HepG2 (cell line): ENCODE measurements around the gene KRTAP1-4. TPM values are rescaled to one million over a fixed set of nuclear protein-coding genes. Genes with fewer than 3 reads are reported as not detected.

Experiments
- ATAC-seq: fragments of 200-7000 bp; cut with Tn5 transposase; 3 replicates; pipeline ENCODE4 v1.9.1; 2020; ENCODE audit warnings: mild to moderate bottlenecking, moderate library complexity
- BruUV-seq: library from RNA; stranded (reverse); fragments of 400-500 nt; replicated peaks from 2 replicates; lab custom pipeline; 2021; lab: Mats Ljungman, UMichigan
- CTCF ChIA-PET: fragments of 300-600 bp; formaldehyde crosslinking; extraction: SDS; loops from one replicate; lab custom pipeline; 2021; ENCODE audit warnings: low total read pairs, inconsistent platforms, low intra/inter-chr PET ratio; lab: Yijun Ruan, JAX
- POLR2A ChIA-PET: fragments of 350-600 bp; sonication (Branson Sonifier 250); formaldehyde crosslinking; loops from one replicate; lab custom pipeline; 2020; ENCODE audit warnings: antibody characterized with exemption, inconsistent platforms; lab: Yijun Ruan, JAX
- DNase-seq: peaks from one replicate; pipeline ENCODE4 v3.0.0-alpha.2; 2015; ENCODE audit warnings: low spot score
- FAIRE-seq: peaks from 3 replicates; lab custom pipeline; 2011; peaks lifted over from hg19 to GRCh38; lab: Jason Lieb, UNC
- H2AFZ ChIP-seq: one replicate; pipeline ENCODE4 v1.6.1; 2011; ENCODE audit warnings: low read length, inconsistent platforms
- H3K27ac ChIP-seq: fragments of 300-600 bp; 3 replicates; pipeline ENCODE4 v1.8.0; 2011; ENCODE audit warnings: mixed run types, mild to moderate bottlenecking, mixed read lengths, low read length, inconsistent platforms; ENCODE audit not compliant: insufficient read depth; ENCODE audit errors: extremely low read length
- H3K27me3 ChIP-seq, 2 experiments: fragments of 200-600 bp in 1 of 2; 2 replicates in 1 of 2; 3 replicates in 1 of 2; pipeline versions ENCODE4 v1.6.0 to v1.8.0; 2011; ENCODE audit warnings: low read length in 2 of 2, mild to moderate bottlenecking in 2 of 2, moderate library complexity in 2 of 2, inconsistent platforms in 1 of 2; ENCODE audit not compliant: insufficient read depth in 2 of 2, control insufficient read depth in 1 of 2
- H3K36me3 ChIP-seq, 2 experiments: fragments of 200-600 bp in 1 of 2; replicated peaks in 1 of 2; 2 replicates in 1 of 2; 3 replicates in 1 of 2; pipeline versions ENCODE4 v1.5.1 to v1.8.0; 2011; ENCODE audit warnings: low read length in 2 of 2, inconsistent platforms in 1 of 2; ENCODE audit not compliant: insufficient read depth in 2 of 2, control insufficient read depth in 1 of 2
- H3K4me1 ChIP-seq: 2 replicates; pipeline ENCODE4 v1.5.1; 2012; ENCODE audit warnings: low read length, inconsistent platforms; ENCODE audit not compliant: insufficient read depth
- H3K4me2 ChIP-seq: 2 replicates; pipeline ENCODE4 v1.6.0; 2011; ENCODE audit warnings: low read depth, low read length, inconsistent platforms
- H3K4me3 ChIP-seq, 3 experiments: fragments of 200-600 bp in 1 of 3; sonication (generic), shearing (Covaris generic) in 1 of 3; replicated peaks in 1 of 3; 2 replicates each; pipeline ENCODE4 v1.5.1; 2011 to 2016; ENCODE audit warnings: low read length in 3 of 3, inconsistent platforms in 2 of 3, low read depth in 2 of 3, mild to moderate bottlenecking in 2 of 3, control low read depth in 1 of 3, mixed read lengths in 1 of 3; ENCODE audit not compliant: insufficient read depth in 1 of 3
- H3K79me2 ChIP-seq: one replicate; pipeline ENCODE4 v1.6.1; 2011; ENCODE audit warnings: low read length, inconsistent platforms; ENCODE audit not compliant: insufficient read depth
- H3K9ac ChIP-seq: 2 replicates; pipeline ENCODE4 v1.6.0; 2011; ENCODE audit warnings: mild to moderate bottlenecking, low read depth, low read length, inconsistent platforms; ENCODE audit not compliant: insufficient read depth
- H3K9me3 ChIP-seq: 2 replicates; pipeline ENCODE4 v1.5.1; 2012; ENCODE audit warnings: mild to moderate bottlenecking, low read length
- H4K20me1 ChIP-seq: 2 replicates; pipeline ENCODE4 v1.6.0; 2011; ENCODE audit warnings: inconsistent platforms, mild to moderate bottlenecking, low read length, moderate library complexity; ENCODE audit not compliant: insufficient read depth
- BCL6 ChIP-seq: IDR thresholded peaks from 2 replicates; pipeline ENCODE4 v1.6.1; 2016; ENCODE audit warnings: missing genetic modification reagents, missing compliant biosample characterization
- CAMTA2 ChIP-seq: sonication (generic); formaldehyde crosslinking; IDR thresholded peaks from 2 replicates; pipeline ENCODE4 v1.4.0; 2020; ENCODE audit warnings: mild to moderate bottlenecking, missing genetic modification reagents, borderline replicate concordance
- CEBPZ ChIP-seq: IDR thresholded peaks from 2 replicates; pipeline ENCODE4 v1.6.1; 2012; ENCODE audit warnings: low read length, improper control_type of control experiment
- DNMT3B ChIP-seq: conservative IDR thresholded peaks from 2 replicates; pipeline ENCODE4 v1.6.1; 2016; ENCODE audit warnings: missing biosample characterization, control low read depth
- EED ChIP-seq: sonication (generic); formaldehyde crosslinking; IDR thresholded peaks from 2 replicates; pipeline ENCODE4 v1.5.0; 2020; ENCODE audit warnings: mild to moderate bottlenecking, missing genetic modification reagents
- ESRRA ChIP-seq: sonication (generic); formaldehyde crosslinking; IDR thresholded peaks from 2 replicates; pipeline ENCODE4 v1.5.1; 2020; ENCODE audit warnings: mild to moderate bottlenecking, low read depth, missing genetic modification reagents
- GABPB1 ChIP-seq: IDR thresholded peaks from 2 replicates; pipeline ENCODE4 v1.6.1; 2016; ENCODE audit warnings: mild to moderate bottlenecking, missing genetic modification reagents, moderate library complexity, missing compliant biosample characterization
- MED8 ChIP-seq: sonication (generic); formaldehyde crosslinking; IDR thresholded peaks from 2 replicates; pipeline ENCODE4 v1.8.1; 2023; ENCODE audit warnings: mild to moderate bottlenecking, missing genetic modification reagents; ENCODE audit not compliant: insufficient replicate concordance
- REST ChIP-seq, 2 experiments: IDR thresholded peaks; 2 replicates each; pipeline ENCODE4 v1.6.1; 2011 to 2012; ENCODE audit warnings: low read length in 2 of 2, borderline replicate concordance in 1 of 2, low read depth in 1 of 2, mild to moderate bottlenecking in 1 of 2, moderate library complexity in 1 of 2
- SAP130 ChIP-seq: IDR thresholded peaks from 2 replicates; pipeline ENCODE4 v1.6.1; 2016; ENCODE audit warnings: low read depth
- SIX4 ChIP-seq: sonication (generic); formaldehyde crosslinking; IDR thresholded peaks from 2 replicates; pipeline ENCODE4 v1.4.0; 2020; ENCODE audit warnings: missing genetic modification reagents
- ZNF331 ChIP-seq: sonication (generic); formaldehyde crosslinking; IDR thresholded peaks from 2 replicates; pipeline ENCODE4 v1.4.0; 2020; ENCODE audit warnings: missing genetic modification reagents
- WGBS: methylation state at CpG from one replicate; pipeline ENCODE4 v1.1.6; 2017; ENCODE audit warnings: low lambda C conversion rate; 5-methylcytosine and 5-hydroxymethylcytosine counted together
- in situ Hi-C: cut with HindIII; loops from 2 replicates; pipeline ENCODE4 v1.10.0; 2017; ENCODE audit warnings: low pct_unique_long_range_greater_than_20kb; ENCODE audit not compliant: extremely low pct_ligation_motif_present
- intact Hi-C: fragments of 100-400 bp; cut with micrococcal nuclease; formaldehyde crosslinking; loops from one replicate; pipeline ENCODE4 v1.10.0; 2022; ENCODE audit not compliant: unreplicated experiment
- polyA plus RNA-seq, 8 experiments: library from polyadenylated mRNA; depleted of rRNA in 3 of 8; stranded (reverse) in 7 of 8; unstranded in 1 of 8; fragments of >200 nt; fragmentation: Illumina TruSeq in 4 of 8; extraction: Trizol in 4 of 8; gene quantifications; 2 replicates each; pipeline versions ENCODE4 v1.2.1 to v1.2.3, GENCODE V29; 2011 to 2016; ENCODE audit warnings: low read depth in 4 of 8, missing spikeins in 1 of 8, mixed read lengths in 1 of 8; ENCODE audit not compliant: insufficient read depth in 1 of 8
- total RNA-seq, 5 experiments: library from RNA; depleted of rRNA; stranded (reverse); fragments of >200 nt; fragmentation: Illumina TruSeq; extraction: Trizol; gene quantifications; 2 replicates each; pipeline ENCODE4 v1.2.3, GENCODE V29; 2016; ENCODE audit warnings: low read depth in 1 of 5

Gene KRTAP1-4
- total and polyA plus RNA-seq, 2 of the 13 experiments (the other 11 are each of a cell fraction or from before 2014, with no cell fraction given) = not detected

DNA sequence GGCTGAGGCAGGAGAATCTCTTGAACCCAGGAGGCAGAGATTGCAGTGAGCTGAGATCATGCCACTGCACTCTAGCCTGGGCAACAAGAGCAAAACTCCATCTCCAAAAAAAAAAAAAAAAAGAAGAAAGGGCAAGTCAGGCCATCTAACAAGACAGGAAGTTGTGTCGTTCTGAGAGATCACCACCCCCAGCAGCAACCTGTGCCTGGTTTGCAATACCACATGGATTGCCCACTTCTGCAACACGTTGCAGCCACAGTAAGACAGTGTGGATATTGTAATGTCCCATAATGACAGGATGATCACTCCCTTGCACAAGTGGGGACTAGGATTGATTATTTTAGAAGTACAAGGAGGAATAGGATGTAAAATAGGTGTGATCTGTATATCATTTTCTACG, 39.0 kb upstream of the KRTAP1-4 start:
- intact Hi-C loops (no loop called here), in situ Hi-C loops (no loop called here)
- no peak overlapping the region for H2AFZ ChIP-seq
- FAIRE-seq = no peak
- no peak overlapping the region for H3K27ac ChIP-seq
- no peaks in the 10 kb centered on the region for H3K36me3 ChIP-seq
- no peak overlapping the region for H3K4me2 ChIP-seq
- ChIA-PET POLR2A (no interaction called here), CTCF (no interaction called here)
- WGBS = 52% methylated on average over 3 of the region's 3 CpGs
- no peaks in the 10 kb centered on the region; a peak in 1 of 5 replicates for H3K27me3 ChIP-seq
- TF ChIP-seq DNMT3B = no peak
- TF ChIP-seq SIX4 (CRISPR knock-in tag) = no peak
- no peak for TF ChIP-seq BCL6 (CRISPR knock-in tag)
- TF ChIP-seq GABPB1 (CRISPR knock-in tag) = no peak
- TF ChIP-seq SAP130 (CRISPR knock-in tag) = no peak
- no peak for TF ChIP-seq CEBPZ
- BruUV-seq = no TSS peak
- no peaks in the 10 kb centered on the region for H3K9me3 ChIP-seq
- H3K79me2 ChIP-seq = no peaks in the 10 kb centered on the region
- no peak for DNase-seq
- H4K20me1 ChIP-seq = no peaks in the 10 kb centered on the region
- no peak overlapping the region for H3K4me3 ChIP-seq
- no peaks in the 10 kb centered on the region; the same call in 1 of the 2 replicates for H3K4me1 ChIP-seq
- ATAC-seq = no peak
- H3K9ac ChIP-seq = no peak overlapping the region

DNA sequence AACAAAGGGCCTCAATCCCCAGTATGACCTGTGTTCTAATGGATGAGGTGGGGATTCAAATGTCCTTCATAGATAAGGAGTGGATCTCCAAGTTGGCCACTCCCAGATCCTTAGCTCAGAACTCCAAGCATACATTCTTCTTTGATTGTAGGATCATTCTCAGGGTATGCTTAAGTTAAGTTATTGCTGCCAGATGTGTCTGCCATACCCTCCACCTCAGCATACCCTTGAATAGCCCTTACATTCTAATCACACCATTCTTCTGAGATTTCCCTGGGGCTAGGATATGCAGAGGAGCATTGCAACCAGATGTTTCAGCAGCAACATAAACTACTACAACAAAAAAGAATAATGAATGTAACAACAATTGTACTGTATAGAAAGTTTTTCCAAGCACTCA, 37.3 kb upstream of the KRTAP1-4 start:
- Histone ChIP-seq H2AFZ (no peak overlapping the region), H3K27ac (no peak overlapping the region), H3K4me3 (no peak overlapping the region), H3K36me3 (no peaks in the 10 kb centered on the region), H3K9me3 (no peaks in the 10 kb centered on the region), H4K20me1 (no peaks in the 10 kb centered on the region), H3K27me3 (no peaks in the 10 kb centered on the region), H3K4me2 (no peak overlapping the region), H3K79me2 (no peaks in the 10 kb centered on the region), H3K9ac (no peak overlapping the region), H3K4me1 (peaks cover 12% of the 10 kb centered on the region)
- no peak for DNase-seq
- POLR2A ChIA-PET = no interaction called here
- FAIRE-seq = no peak
- no TSS peak for BruUV-seq
- intact Hi-C loops = no loop called here
- in situ Hi-C loops = no loop called here
- CTCF ChIA-PET = no interaction called here
- no peak for ATAC-seq
- TF ChIP-seq CAMTA2 (CRISPR knock-in tag) (no peak), EED (CRISPR knock-in tag) (no peak), MED8 (CRISPR knock-in tag) (no peak), ESRRA (no peak), ZNF331 (no peak), REST (IDR thresholded peaks at IDR 0.05; ENCODE audit: borderline replicate concordance in 1 of 2, low read depth in 1 of 2, low read length in 2 of 2) (no peak)
